GM10847 (cell line): ENCODE results near the gene AHNAK.

Experiments
- POLR2A ChIP-seq: IDR thresholded peaks from 2 replicates; pipeline ENCODE4 v1.6.1; 2011; ENCODE audit not compliant: insufficient read length; ENCODE audit errors: extremely low read depth

The AHNAK gene

DNA sequence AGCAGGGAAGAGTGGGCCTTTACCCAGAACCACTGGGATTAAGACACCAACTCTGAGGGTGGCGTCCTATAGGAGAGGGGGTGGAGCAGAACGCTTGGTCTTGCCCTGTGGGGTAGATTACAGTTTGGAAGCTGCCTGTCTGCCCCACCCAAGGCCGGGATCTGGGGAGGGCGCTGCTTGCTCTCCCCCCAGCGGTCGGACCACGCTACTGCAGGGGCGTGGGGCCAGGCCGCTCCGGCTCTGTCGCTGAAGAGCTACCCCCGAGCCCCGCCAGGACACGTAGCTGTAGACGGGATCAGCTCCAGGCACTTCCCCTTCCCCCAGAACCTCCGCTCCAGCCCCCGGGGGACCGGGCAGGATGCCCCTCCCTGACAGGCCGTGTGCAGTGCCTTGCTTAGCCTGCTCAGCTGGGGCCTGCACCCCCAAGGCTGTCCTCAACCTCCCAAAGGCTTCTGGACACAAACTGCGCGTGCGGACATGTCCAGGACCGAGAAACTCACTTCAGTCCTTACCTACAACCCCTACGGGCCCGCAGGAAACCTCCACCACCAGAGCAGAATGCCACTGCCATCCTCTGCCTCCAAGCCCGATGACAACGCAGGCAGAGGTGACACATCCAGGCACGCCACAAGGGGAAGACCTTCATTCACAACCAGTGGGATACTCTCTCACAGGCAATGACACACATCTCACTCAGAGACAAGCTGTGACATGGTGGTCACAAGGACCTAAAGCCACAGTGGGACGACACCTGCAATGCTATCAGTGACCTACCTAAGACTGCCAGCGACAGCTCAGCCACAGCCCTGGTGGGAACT lies 3.6 kb downstream of the AHNAK start:
- no peak for TF ChIP-seq POLR2A

DNA sequence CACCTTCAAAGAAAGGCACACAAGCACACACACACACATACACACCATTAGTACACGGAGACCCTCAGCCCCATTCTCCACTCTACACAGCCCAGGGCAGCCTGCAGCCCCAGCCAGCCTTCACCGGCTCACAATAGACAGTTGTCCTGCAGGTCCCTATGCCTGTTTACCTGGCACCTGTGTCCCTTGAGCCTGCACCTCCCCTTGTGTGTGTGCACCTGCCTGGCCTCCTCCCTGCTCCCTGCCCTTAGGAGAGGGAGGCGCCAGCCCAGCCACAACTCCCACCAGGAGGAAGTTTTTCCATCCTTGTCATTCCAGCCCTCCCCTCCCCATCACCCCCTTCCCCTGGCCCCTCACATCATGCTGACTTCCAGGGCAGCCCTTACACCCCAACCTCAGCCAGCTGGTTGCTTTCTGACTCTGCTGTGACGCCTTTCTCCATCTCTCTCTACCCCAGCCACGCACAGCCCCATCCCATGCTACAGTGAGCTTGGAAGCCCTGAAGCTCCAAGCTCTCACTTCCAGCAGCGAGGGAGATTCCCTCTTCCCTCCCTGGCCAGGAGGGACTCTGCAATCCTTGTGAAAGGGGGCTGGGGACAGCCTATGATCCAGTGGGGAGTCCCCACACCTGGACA lies 4.4 kb downstream of the AHNAK start:
- no peak for TF ChIP-seq POLR2A

DNA sequence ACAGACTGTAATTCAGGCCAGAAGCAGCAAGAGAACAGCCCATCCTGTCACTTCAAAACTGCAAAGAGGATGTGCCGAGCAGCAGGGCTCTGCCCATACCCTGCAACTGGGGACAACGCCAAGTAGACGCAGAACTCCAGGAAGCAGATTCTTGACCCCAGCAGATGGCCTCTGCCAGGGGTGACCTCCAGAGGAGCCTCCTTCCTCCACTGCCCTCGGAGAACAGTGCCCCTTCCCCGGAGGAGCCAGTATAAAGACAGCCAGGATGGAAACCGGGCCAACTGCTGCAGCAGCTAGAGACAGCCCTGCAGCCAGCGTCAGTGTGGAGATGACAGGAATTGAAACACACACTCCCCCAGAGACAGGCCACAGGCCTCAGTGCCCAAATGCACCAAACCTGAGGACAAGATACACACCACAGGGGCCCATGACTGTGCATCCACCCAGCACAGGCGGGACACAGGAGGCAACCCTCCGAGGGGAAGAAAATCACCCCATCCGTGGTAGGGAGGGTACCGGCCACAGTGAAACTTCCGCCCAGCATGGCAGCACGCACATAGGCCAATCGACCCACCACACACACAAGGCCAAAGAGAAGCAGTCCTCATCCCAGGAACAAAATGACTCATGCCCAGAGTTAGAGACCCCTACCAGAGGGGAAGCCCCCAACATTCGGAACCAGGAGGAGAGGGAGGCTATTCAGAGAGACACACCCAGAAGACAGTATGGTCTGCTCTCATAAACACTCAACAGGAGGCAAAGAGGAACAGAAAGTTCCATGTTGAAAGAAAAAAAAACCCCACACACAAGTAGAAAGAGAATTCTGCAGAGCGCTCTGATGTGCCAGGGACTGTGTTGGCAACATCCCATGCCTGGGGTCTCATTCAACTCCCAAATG lies 5.6 kb downstream of the AHNAK start:
- TF ChIP-seq POLR2A: peak; percentile 29

DNA sequence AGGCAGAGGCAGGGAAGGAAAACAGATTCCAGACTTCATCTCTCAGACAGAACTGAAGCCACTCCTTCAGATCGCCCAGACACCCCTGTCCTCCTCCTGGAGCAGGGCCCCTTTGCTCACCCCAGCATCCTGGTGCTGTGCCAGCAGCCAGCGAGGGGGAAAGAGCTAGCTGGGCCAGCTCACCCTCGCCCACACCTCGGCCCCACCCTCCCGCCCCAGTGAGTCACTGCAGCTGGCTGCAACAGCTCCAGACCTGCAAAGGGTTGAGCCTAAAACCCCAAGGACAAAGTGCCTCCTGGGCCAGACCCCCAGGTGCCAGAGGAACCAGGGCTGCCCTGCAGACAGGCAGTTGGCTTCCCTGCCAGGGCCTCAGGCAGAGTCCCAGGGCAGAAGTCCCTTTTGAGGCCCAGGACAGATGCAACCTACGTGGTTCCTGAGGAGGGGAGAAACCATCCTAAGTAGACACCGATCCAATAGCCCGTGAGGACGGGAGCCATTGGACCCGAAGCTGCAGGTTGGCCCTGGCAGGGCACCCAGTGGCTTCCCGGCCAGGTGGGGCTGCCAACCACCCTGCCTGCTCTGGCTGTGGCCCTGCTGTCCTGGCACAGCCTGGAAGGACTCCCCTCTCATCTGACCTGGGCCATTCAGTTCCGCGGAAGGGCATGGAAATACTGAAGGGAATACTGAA lies 7.2 kb downstream of the AHNAK start:
- TF ChIP-seq POLR2A: no peak

DNA sequence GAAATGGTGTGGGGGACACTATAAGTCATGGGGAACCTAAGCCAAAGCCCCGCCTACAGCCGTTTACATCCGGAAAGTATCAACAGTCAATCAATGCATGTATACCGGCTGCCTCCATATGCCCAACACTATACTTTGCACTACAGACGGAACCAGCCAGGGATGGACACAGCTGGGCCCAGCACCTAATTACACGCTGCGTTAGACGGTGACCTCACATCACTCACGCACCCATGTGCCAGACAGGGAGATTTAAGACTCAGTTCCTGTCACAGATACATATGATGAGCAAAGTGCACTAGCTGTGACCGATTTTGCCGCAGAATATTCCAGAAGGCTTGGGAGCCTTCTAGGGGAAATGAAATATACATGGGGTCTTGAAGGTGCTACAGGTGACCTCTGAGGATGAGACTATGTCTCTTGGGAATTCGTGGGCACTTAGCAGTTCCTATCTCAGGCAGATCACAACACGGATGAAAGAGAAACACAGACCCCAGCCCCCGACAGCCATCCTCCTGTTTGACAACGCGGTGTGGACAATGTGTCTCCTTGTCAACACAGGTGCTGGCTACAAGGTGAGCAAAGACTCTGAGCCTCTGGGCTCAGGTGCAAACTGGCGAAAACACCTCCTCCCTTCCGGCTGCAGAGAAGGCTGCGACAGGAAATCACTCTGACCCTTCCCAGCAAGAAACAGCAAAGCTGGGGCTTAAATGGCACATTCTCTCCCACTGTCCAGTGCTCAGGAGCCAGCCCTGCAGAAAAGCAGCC lies 8.0 kb downstream of the AHNAK start:
- TF ChIP-seq POLR2A: no peak

DNA sequence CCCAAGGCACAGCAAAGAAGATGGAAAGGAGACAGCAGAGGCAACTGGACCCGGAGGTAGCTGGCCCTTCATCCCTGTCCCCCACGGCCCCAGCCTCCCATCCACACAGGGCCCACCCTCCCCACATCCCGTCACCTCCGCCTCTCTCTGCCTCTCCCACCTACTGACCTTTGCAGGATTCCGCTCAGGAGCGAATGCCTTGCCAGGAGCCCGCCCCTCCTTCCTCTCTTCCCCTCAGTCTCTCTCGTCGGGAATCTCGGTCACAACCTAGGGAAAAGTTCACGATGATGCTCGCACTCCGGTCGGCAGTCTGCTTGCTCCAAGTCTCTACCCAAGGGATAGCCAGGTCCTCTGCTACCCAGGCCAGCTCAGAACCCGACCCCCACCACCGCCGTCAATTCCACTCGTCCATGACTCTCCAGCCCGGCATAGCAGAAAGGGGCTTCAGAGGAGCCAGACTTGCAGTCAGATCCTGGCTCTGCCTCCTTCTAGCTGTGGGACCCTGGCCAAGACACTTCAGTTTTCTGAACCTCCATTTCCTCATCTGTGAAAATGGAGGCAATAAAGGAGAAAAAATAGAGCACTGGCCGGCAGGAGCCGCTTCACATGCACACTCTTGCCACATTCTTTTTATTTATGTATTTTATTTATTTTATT lies 10.2 kb downstream of the AHNAK start:
- TF ChIP-seq POLR2A: no peak

DNA sequence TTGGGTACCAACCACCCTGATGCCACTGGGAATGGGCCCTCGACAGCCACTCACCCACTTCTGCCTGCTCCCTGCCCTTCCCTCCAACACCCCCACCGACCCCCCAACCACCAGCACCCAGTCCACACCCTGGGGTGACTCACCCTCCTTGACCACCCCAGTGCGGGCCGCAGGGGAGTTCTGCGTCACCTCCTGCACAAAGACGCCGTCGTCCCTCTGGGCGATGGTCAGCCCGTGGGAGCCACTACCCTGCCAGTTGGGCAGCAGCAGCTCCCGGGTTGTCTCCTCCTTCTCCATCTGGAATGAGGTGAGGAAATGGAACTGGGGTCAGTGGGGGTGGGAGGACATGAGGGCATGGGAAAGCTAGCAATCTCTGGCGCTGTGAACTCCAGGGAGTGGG lies 10.8 kb downstream of the AHNAK start:
- TF ChIP-seq POLR2A: no peak

DNA sequence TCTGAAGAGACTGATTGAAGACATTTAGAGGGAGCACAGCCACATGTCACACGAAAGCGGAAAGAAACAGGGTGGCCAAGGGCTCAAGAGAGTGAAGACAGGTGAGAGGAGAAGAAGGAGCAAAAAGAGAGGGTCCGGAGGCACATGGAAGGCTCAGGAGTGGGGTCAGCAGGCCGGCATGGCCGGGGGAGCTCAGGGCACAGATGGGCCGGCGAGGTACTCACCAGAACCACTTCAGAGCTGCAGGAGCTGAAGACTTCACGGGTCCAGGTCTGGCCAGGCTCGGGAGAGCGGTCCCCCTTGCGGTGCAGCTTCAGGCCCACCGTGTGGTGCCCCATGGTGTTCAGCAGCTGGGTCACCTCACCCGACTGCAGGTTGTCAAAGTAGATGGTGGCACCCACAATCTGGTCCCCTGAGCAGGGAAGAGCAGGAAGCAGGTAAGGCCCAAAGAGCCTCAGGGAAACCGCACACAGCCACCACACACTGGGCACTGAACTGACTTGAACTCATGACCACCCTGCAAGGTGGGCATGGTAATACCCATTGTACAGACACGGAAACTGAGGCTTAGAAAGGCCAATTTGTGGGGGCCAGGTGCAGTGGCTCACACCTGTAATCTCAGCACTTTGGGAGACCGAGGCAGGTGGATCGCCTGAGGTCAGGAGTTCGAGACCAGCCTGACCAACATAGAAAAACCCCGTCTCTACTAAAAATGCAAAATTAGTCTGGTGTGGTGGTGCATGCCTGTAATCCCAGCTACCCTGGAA lies 11.6 kb downstream of the AHNAK start:
- TF ChIP-seq POLR2A: no peak

DNA sequence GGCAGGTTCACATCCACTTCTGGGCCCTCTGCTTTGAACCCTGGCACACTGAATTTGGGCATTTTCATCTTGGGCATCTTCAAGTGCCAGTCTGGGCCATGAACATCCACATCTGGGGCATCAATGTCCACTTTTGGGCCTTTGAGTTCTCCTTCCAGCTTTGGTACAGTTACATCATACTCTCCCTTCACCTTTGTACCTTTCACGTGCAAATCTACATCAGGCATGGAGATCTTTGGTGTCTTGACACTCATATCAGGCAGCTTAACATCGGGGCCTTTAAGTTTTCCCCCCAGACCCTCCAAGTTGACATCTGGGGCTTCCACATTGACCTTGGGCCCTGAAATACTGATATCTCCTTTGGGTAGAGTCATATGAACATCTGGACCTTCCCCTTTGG lies 14.5 kb downstream of the AHNAK start:
- TF ChIP-seq POLR2A: no peak

DNA sequence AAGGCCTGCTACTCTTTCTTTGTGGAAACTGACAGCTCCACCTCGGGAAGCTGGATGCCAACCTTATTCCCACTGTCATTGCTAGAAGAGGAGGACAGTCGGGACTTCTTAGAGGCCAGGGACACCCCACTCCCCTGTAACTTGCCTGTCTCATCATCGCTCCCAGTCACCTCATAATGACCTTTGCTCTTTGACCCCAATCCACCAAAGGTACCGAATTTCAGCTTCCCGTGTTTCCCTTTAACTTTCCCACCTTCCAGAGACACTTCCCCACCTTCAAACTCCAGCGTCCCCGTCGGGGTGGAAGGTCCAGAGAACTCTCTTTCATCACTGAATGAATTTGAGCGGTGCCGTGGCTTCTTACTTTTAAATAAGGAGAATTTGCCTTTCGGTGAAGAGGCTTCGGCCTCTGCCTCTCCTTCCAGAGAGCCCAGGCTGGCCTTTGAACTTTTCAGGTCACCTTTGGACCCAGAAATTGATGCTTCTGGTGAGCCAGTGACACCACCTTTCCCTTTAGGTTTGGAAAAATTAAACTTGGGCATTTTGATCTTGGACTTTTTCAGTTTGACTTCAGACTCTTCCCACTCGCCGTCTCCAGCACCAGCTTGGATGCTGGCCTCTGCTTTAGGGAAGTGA lies 29.8 kb downstream of the AHNAK start:
- no peak for TF ChIP-seq POLR2A

DNA sequence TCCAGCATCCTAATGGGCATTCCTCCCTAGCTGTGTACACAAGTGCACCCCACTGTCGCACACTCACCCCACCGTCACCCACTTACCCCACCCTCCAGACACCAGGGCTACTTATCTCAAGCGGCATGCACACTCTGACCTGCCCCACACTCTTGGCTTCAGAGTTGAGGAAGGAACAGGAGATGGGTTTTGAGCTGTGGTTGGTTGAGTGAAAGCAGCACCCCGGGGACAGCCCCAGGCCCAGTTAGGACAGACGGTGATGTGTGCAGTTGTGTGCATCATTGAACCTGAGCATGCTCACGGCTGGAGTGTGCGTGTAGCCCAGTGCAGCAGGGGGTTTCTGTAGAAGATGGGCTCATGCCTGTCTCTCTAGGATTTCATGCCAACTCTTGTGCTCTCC lies 32.5 kb downstream of the AHNAK start:
- no peak for TF ChIP-seq POLR2A

DNA sequence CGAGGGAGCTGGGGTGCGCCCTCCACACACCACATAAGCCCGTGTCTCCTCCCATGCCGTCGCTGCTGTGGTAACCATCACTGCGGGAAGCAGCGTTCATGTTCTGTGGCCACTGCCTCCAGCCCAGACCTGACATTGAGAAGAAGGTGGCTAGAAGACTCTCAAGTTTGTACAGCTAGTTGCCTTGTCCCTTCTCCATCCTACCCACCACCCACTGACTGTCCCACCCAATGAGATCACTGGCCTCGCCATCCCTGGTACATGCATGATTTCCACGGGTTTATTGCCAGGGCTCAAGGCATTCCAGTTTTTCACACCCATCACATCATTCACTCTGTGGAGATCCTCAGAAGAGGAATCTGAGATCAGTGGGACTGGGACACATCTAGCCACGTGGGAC lies 33.0 kb downstream of the AHNAK start:
- no peak for TF ChIP-seq POLR2A

DNA sequence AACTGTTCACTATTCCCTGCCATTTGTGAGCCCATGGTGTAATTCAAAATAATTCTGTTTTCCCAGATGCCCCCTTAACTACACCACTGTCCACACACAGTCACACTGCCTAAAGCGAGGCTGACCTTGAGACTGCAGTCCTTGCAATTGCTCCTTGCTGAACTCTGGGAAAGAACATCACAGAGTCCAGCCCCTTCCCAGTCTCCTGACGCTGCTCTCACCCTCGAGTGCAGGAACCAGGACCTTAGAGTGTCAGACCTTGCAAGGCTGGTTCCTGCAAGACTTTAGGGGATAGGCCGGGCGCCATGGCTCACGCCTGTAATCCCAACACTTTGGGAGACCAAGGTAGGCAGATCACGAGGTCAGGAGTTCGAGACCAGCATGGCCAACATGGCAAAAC lies 33.6 kb downstream of the AHNAK start:
- no peak for TF ChIP-seq POLR2A
